ENCODE results near the gene SDK1.

GRCh38 chr7:4286351-4286750 lies 985.3 kb downstream of the SDK1 start:
- TF ChIP-seq CTCF (IDR thresholded peaks at IDR 0.05; ENCODE audit: extremely low read depth in 1 of 2, insufficient read depth in 1 of 2, low read depth in 1 of 2, low read length in 2 of 2) (no peak), POLR2AphosphoS5 (IDR thresholded peaks at IDR 0.05; ENCODE audit: insufficient read depth, low read depth, low read length) (no peak), POLR2A (IDR thresholded peaks at IDR 0.05; ENCODE audit: low read depth, low read length) (no peak), FOS (IDR thresholded peaks at IDR 0.05; ENCODE audit: borderline replicate concordance, insufficient read depth, low read length) (no peak), GATA2 (IDR thresholded peaks at IDR 0.05; ENCODE audit: insufficient read depth, insufficient read length, low read depth, low read length) (no peak), EZH2 (IDR thresholded peaks at IDR 0.05; ENCODE audit: borderline replicate concordance, low read depth, low read length, severe bottlenecking) (no peak), MAX (IDR thresholded peaks at IDR 0.05; ENCODE audit: insufficient read depth, insufficient read length) (no peak), JUN (IDR thresholded peaks at IDR 0.05; ENCODE audit: borderline replicate concordance, insufficient read depth, insufficient read length, low read depth) (no peak), MYC (IDR thresholded peaks at IDR 0.05; ENCODE audit: low read depth, low read length) (no peak)

Measured in endothelial cell of umbilical vein (primary cell).